Colonic mucosa (tissue), 4 donors: ENCODE measurements around the gene REEP1. TPM values are rescaled to one million over a fixed set of nuclear protein-coding genes. Genes with fewer than 3 reads are reported as not detected.

Experiments
- DNase-seq: peaks from one replicate; pipeline ENCODE4 v3.0.0-alpha.2; 2020
- H3K27ac ChIP-seq: fragments of 200-600 bp; one replicate; pipeline ENCODE4 v1.8.0; 2021
- H3K27me3 ChIP-seq: fragments of 200-600 bp; one replicate; pipeline ENCODE4 v1.8.0; 2021
- H3K36me3 ChIP-seq: fragments of 200-600 bp; one replicate; pipeline ENCODE4 v1.8.0; 2021
- H3K4me1 ChIP-seq: fragments of 200-600 bp; one replicate; pipeline ENCODE4 v1.8.0; 2021; ENCODE audit warnings: mild to moderate bottlenecking
- H3K4me3 ChIP-seq: fragments of 200-600 bp; one replicate; pipeline ENCODE4 v1.8.0; 2021
- H3K9ac ChIP-seq, 2 donors: one replicate each; pipeline ENCODE4 v1.7.0; 2013; ENCODE audit warnings: control low read depth in 2 of 2, low read depth in 2 of 2, low read length in 2 of 2
- H3K9me3 ChIP-seq: fragments of 200-600 bp; one replicate; pipeline ENCODE4 v1.8.0; 2021
- CTCF ChIP-seq: fragments of 200-600 bp; IDR thresholded peaks from one replicate; pipeline ENCODE4 v1.8.0; 2022; ENCODE audit warnings: antibody characterized with exemption, mild to moderate bottlenecking
- intact Hi-C: fragments of 100-400 bp; cut with DNase I; formaldehyde crosslinking; loops from one replicate; pipeline ENCODE4 v1.14.1; 2022
- total RNA-seq, 2 donors: library from RNA; stranded (reverse); fragmentation: NEBNext Ultra II Directional in 1 of 2; extraction: Animal tissue kit (Norgen Biotek cat#: 25700) in 1 of 2; gene quantifications; one replicate each; pipeline ENCODE4 v1.2.1, GENCODE V29; 2021
- donor health status: healthy.
- donor health status: DM: no; HTN: no; CAD: no.
- donor health status: DM: no; HTN: no; CAD: no.

The REEP1 gene
- total RNA-seq, 2 donors from 2014 or later: 1.8 to 5.7 TPM

- TF ChIP-seq CTCF: no peak
- Histone ChIP-seq H3K4me3 (no peak overlapping the region), H3K27ac (no peak overlapping the region), H3K27me3 (no peaks in the 10 kb centered on the region), H3K4me1 (no peaks in the 10 kb centered on the region), H3K9ac (no peak overlapping the region), H3K9me3 (no peaks in the 10 kb centered on the region), H3K36me3 (no peaks in the 10 kb centered on the region)
- intact Hi-C loops: no loop called here
- no peak for DNase-seq
These were observed 38.2 kb upstream of the REEP1 start for GRCh38 chr2:86375623-86376022.

GRCh38 chr2:86372641-86373502, 35.4 kb upstream of the REEP1 start:
- H3K4me1 ChIP-seq: peaks cover 4% of the 10 kb centered on the region
- DNase-seq: peak; percentile 73
- no peaks in the 10 kb centered on the region for H3K9me3 ChIP-seq
- TF ChIP-seq CTCF: peak; percentile 47
- intact Hi-C loops: no loop called here
- H3K9ac ChIP-seq: no peak overlapping the region
- H3K4me3 ChIP-seq: no peak overlapping the region
- H3K27me3 ChIP-seq: no peaks in the 10 kb centered on the region
- no peaks in the 10 kb centered on the region for H3K36me3 ChIP-seq
- H3K27ac ChIP-seq: no peak overlapping the region

GRCh38 chr2:86372133-86372532, 34.7 kb upstream of the REEP1 start:
- TF ChIP-seq CTCF: no peak
- Histone ChIP-seq H3K9me3 (no peaks in the 10 kb centered on the region), H3K36me3 (no peaks in the 10 kb centered on the region), H3K4me3 (no peak overlapping the region), H3K27me3 (no peaks in the 10 kb centered on the region), H3K4me1 (peaks cover 5% of the 10 kb centered on the region), H3K27ac (no peak overlapping the region), H3K9ac (no peak overlapping the region)
- intact Hi-C loops: no loop called here
- no peak for DNase-seq

- Histone ChIP-seq H3K9ac (no peak overlapping the region), H3K9me3 (no peaks in the 10 kb centered on the region), H3K36me3 (no peaks in the 10 kb centered on the region), H3K27ac (peak overlapping the region; percentile 4), H3K27me3 (no peaks in the 10 kb centered on the region), H3K4me3 (no peak overlapping the region), H3K4me1 (peaks cover 5% of the 10 kb centered on the region)
- no peak for DNase-seq
- no peak for TF ChIP-seq CTCF
- intact Hi-C loops: no loop called here
These were observed 34.1 kb upstream of the REEP1 start for GRCh38 chr2:86371527-86371926.

GRCh38 chr2:86370579-86370978, 33.2 kb upstream of the REEP1 start:
- TF ChIP-seq CTCF: no peak
- intact Hi-C loops: no loop called here
- H3K36me3 ChIP-seq: no peaks in the 10 kb centered on the region
- H3K9ac ChIP-seq: no peak overlapping the region
- peaks cover 5% of the 10 kb centered on the region for H3K4me1 ChIP-seq
- DNase-seq: no peak
- no peaks in the 10 kb centered on the region for H3K27me3 ChIP-seq
- no peak overlapping the region for H3K4me3 ChIP-seq
- H3K27ac ChIP-seq: no peak overlapping the region
- H3K9me3 ChIP-seq: no peaks in the 10 kb centered on the region
